Suprapubic skin (tissue), 4 donors: ENCODE data around the gene YEATS4. TPM values are rescaled to one million over a fixed set of nuclear protein-coding genes. Genes with fewer than 3 reads are reported as not detected.

Experiments used
- DNase-seq, 2 donors: peaks; one replicate each; pipeline ENCODE4 v3.0.0-alpha.2; 2019; ENCODE audit warnings: low spot score in 2 of 2
- H3K27ac ChIP-seq: fragments of 200-600 bp; sonication (generic); one replicate; pipeline ENCODE4 v1.5.1; 2019
- H3K27me3 ChIP-seq: fragments of 200-600 bp; sonication (generic); one replicate; pipeline ENCODE4 v1.5.1; 2019
- H3K36me3 ChIP-seq: fragments of 200-600 bp; sonication (generic); one replicate; pipeline ENCODE4 v1.5.1; 2019
- H3K4me1 ChIP-seq: fragments of 200-600 bp; sonication (generic); one replicate; pipeline ENCODE4 v1.5.1; 2019
- H3K4me3 ChIP-seq: fragments of 200-600 bp; sonication (generic); one replicate; pipeline ENCODE4 v1.5.1; 2019; ENCODE audit warnings: mild to moderate bottlenecking
- H3K9me3 ChIP-seq: fragments of 200-600 bp; sonication (generic); one replicate; pipeline ENCODE4 v1.5.1; 2019
- EP300 ChIP-seq: sonication (generic); formaldehyde crosslinking; IDR thresholded peaks from one replicate; pipeline ENCODE4 v1.6.1; 2017; ENCODE audit warnings: antibody characterized with exemption
- POLR2A ChIP-seq, 2 donors: fragments of 450-650 bp; IDR thresholded peaks; one replicate each; pipeline ENCODE4 v1.6.1; 2017; ENCODE audit warnings: antibody characterized with exemption in 2 of 2, mild to moderate bottlenecking in 2 of 2, moderate library complexity in 2 of 2
- POLR2AphosphoS5 ChIP-seq, 3 donors: sonication (generic); formaldehyde crosslinking; IDR thresholded peaks; one replicate each; pipeline ENCODE4 v1.6.1; 2017; ENCODE audit warnings: antibody characterized with exemption in 3 of 3
- WGBS: methylation state at CpG from one replicate; pipeline ENCODE4 v1.1.5; 2018; 5-methylcytosine and 5-hydroxymethylcytosine counted together
- total RNA-seq, 4 donors: library from RNA; depleted of rRNA; stranded (reverse); fragments of >200 nt; gene quantifications; one replicate each; pipeline ENCODE4 v1.1.0, GENCODE V29; 2016
- TF ChIP-seq, protein P1 (sequence below), 2 donors: fragments of 200-600 bp in 1 of 2; fragments of 450-650 bp in 1 of 2; sonication (generic) in 1 of 2; IDR thresholded peaks; one replicate each; pipeline ENCODE4 v1.5.1; 2016 to 2019; ENCODE audit warnings: antibody characterized with exemption in 2 of 2, mild to moderate bottlenecking in 1 of 2, moderate library complexity in 1 of 2

YEATS4 gene
- total RNA-seq, 4 donors from 2014 or later: 12.4 to 19.5 (median 14.2) TPM

DNA sequence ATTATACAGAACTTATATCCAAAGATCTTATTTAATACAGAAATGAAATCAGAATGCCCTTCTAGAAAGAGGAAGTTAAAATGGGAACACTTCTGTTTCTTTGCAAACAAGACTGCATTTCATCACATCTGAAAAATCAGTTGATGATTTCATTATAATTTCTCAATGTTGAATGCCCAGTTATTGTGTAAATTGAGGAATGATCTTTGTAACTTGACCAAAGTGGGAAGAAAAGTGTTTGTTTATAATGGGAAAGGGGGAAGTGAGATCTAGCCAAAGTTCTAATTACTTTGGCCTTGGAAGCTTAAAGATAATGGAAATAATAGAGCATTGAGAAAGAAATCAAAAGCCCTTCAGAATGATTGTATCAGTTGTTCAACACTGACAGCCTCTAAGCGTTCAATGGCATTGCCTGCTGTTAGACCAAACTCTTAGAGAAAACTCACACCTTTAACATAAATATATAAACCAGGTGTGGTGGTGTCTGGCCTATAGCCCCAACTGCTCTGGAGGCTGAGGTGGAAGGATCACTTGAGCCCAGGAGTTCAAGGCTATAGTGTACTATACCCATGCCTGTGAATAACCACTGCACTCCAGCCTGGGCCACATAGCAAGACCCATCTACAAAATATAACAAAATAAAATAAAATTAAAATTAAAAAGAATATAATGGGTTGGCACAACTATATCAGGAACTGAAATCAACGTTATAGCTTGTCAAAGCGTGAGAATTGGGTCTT lies 21.3 kb upstream of the YEATS4 start:
- 83% methylated on average over 3 of the region's 3 CpGs for WGBS
- Histone ChIP-seq H3K27ac (no peak overlapping the region), H3K4me3 (no peak overlapping the region), H3K9me3 (no peaks in the 10 kb centered on the region), H3K4me1 (no peaks in the 10 kb centered on the region), H3K36me3 (no peaks in the 10 kb centered on the region), H3K27me3 (no peaks in the 10 kb centered on the region)
- DNase-seq: no peak
- TF ChIP-seq EP300 (no peak), POLR2AphosphoS5 (IDR thresholded peaks at IDR 0.05) (no peak), POLR2A (IDR thresholded peaks at IDR 0.05) (no peak)
- TF ChIP-seq, protein P1, sequence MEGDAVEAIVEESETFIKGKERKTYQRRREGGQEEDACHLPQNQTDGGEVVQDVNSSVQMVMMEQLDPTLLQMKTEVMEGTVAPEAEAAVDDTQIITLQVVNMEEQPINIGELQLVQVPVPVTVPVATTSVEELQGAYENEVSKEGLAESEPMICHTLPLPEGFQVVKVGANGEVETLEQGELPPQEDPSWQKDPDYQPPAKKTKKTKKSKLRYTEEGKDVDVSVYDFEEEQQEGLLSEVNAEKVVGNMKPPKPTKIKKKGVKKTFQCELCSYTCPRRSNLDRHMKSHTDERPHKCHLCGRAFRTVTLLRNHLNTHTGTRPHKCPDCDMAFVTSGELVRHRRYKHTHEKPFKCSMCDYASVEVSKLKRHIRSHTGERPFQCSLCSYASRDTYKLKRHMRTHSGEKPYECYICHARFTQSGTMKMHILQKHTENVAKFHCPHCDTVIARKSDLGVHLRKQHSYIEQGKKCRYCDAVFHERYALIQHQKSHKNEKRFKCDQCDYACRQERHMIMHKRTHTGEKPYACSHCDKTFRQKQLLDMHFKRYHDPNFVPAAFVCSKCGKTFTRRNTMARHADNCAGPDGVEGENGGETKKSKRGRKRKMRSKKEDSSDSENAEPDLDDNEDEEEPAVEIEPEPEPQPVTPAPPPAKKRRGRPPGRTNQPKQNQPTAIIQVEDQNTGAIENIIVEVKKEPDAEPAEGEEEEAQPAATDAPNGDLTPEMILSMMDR (IDR thresholded peaks at IDR 0.05): no peak

DNA sequence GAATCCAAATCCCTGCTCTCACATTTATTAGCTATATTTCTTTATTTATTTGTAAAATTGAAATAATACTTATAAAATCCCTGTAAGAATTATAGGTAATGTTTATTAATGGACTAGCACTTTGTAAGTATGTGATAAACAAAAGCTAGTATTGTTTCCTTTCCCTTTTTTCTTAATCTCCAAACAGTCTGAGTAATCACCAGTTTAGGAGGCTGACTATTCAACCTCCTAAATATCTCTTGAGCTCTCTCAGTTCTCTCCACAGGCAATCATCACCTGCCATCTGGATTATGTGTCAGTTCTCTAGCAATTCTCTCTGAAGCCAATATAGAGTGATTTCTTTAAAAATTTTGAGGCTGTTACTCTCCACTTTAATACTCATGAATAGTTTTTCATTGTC lies 20.6 kb upstream of the YEATS4 start:
- Histone ChIP-seq H3K4me3 (no peak overlapping the region), H3K4me1 (no peaks in the 10 kb centered on the region), H3K9me3 (no peaks in the 10 kb centered on the region), H3K27me3 (no peaks in the 10 kb centered on the region), H3K36me3 (no peaks in the 10 kb centered on the region), H3K27ac (no peak overlapping the region)
- no peak for DNase-seq
- TF ChIP-seq, protein P1 (IDR thresholded peaks at IDR 0.05): no peak
- no peak for TF ChIP-seq EP300
- no peak for TF ChIP-seq POLR2A (IDR thresholded peaks at IDR 0.05)
- no peak for TF ChIP-seq POLR2AphosphoS5 (IDR thresholded peaks at IDR 0.05)

DNA sequence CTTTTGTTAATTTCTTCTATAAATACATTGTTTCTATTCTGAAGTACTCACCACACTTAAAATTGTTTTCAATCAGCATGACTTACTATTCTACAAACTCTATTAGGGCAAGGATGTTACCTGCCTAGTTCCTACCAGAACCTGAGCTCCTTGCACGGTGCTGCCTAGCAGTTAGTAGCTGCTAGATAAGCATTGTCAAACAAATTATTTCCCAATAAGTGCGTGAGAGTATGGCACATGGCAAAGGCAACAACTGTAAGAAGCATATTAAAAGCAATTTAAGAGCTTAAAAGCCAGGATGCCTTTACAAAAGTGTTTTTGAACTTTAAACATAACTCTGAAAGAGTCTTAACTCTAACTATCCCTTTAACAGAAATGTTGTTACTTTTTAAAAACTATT lies 19.5 kb upstream of the YEATS4 start:
- Histone ChIP-seq H3K27ac (no peak overlapping the region), H3K27me3 (no peaks in the 10 kb centered on the region), H3K4me1 (no peaks in the 10 kb centered on the region), H3K4me3 (no peak overlapping the region), H3K9me3 (no peaks in the 10 kb centered on the region), H3K36me3 (no peaks in the 10 kb centered on the region)
- TF ChIP-seq EP300 (no peak), POLR2A (IDR thresholded peaks at IDR 0.05) (no peak)
- 81% methylated on average over 2 of the region's 2 CpGs for WGBS
- no peak for DNase-seq

DNA sequence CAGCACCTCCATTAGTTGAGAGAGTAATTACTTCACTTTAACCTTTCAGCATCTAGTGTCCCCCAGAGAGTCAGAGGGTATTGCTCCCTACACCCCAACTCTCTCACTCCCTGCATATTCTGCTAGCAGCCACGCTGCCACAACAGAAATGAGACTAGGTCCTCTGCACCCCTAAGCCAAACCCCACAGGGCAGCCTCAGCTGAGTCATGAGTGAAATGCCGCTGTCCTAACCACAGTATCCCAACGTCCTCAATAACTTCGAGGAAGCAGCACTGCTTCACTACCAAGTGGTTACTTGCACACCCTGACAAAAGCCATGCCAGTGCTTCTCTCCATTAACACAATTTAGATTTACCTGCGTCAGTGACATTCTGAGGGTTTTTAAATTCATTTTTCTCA lies 18.2 kb upstream of the YEATS4 start:
- H3K4me1 ChIP-seq: no peaks in the 10 kb centered on the region
- no peak overlapping the region for H3K27ac ChIP-seq
- 64% methylated on average over 5 of the region's 5 CpGs for WGBS
- H3K36me3 ChIP-seq: no peaks in the 10 kb centered on the region
- no peaks in the 10 kb centered on the region for H3K9me3 ChIP-seq
- no peak for DNase-seq
- H3K27me3 ChIP-seq: no peaks in the 10 kb centered on the region
- H3K4me3 ChIP-seq: no peak overlapping the region
- TF ChIP-seq EP300: no peak
- no peak for TF ChIP-seq POLR2AphosphoS5 (IDR thresholded peaks at IDR 0.05)
- TF ChIP-seq, protein P1 (IDR thresholded peaks at IDR 0.05): no peak
- no peak for TF ChIP-seq POLR2A (IDR thresholded peaks at IDR 0.05)

DNA sequence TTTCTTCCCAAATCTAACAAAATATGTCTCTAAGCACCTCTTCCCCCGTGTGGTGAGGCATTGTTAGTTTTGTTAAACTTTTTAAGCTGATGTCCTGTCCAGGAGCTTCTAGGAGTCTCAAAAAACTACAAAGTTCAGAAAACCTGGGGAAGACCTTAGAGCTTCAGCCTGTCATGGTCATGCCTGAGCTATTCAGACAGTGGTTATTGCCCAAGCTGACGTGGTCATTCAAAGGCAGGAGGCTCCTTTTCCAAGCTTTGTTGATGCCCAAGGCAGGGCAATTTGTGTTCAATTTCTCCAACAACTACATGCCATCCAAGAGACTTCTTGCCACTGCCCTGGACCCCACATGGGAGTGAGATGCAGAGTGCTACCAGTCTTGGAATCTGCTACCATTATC lies 17.1 kb upstream of the YEATS4 start:
- TF ChIP-seq POLR2AphosphoS5 (IDR thresholded peaks at IDR 0.05) (no peak), POLR2A (IDR thresholded peaks at IDR 0.05) (no peak), EP300 (no peak)
- TF ChIP-seq, protein P1 (IDR thresholded peaks at IDR 0.05): no peak
- Histone ChIP-seq H3K36me3 (no peaks in the 10 kb centered on the region), H3K4me3 (no peak overlapping the region), H3K27me3 (no peaks in the 10 kb centered on the region), H3K27ac (no peak overlapping the region), H3K9me3 (no peaks in the 10 kb centered on the region), H3K4me1 (no peaks in the 10 kb centered on the region)
- 85% methylated on average over 1 of the region's 2 CpGs for WGBS
- no peak for DNase-seq

DNA sequence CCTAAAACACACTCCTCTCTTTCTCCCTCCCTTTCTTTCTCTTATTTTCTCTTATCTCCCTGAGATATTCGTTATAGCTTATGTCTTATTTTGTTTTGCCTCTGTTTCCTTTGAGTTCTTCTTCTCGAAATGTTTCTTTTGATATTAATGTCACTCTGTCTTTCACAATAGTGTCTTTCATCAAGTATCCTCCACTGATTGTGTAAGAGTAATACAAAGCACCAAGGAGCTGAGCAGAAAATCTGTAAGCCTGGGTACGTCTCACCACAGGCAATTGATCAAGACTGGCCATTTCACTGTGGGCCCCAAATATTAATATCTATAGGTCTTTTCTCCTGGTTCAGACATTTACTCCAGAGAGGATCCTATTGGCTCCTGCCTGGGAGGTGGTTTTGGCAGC lies 16.2 kb upstream of the YEATS4 start:
- Histone ChIP-seq H3K27ac (no peak overlapping the region), H3K27me3 (no peaks in the 10 kb centered on the region), H3K9me3 (no peaks in the 10 kb centered on the region), H3K4me3 (no peak overlapping the region), H3K4me1 (no peaks in the 10 kb centered on the region), H3K36me3 (no peaks in the 10 kb centered on the region)
- TF ChIP-seq EP300 (no peak), POLR2AphosphoS5 (IDR thresholded peaks at IDR 0.05) (no peak), POLR2A (IDR thresholded peaks at IDR 0.05) (no peak)
- 69% methylated on average over 3 of the region's 3 CpGs for WGBS
- DNase-seq: no peak
